Stimulated activated naive B cell treated with anti-CD40 and anti-IgM and Interleukin-4, amounts not matched to agents 10 μg/mL and 1 μg/mL and 100 μg/mL, for 72 hours (primary cell): ENCODE data around the gene PCGF1.

Experiments used
- ATAC-seq, 2 donors: fragments of 150-1000 bp; cut with Tn5 transposase; replicated peaks; 2 replicates each; pipeline ENCODE4 v1.10.0; 2021; ENCODE audit warnings: moderate library complexity in 1 of 2
- DNase-seq: peaks from one replicate; pipeline ENCODE4 v3.0.0; 2021
- H3K27ac Mint-ChIP-seq: one replicate; pipeline ENCODE4 v1.8.0; 2022; ENCODE audit warnings: mild to moderate bottlenecking, mixed read lengths
- H3K27me3 Mint-ChIP-seq, 2 donors: one replicate each; pipeline ENCODE4 v1.8.0; 2022; ENCODE audit warnings: mixed read lengths in 2 of 2
- H3K36me3 Mint-ChIP-seq, 2 donors: one replicate each; pipeline ENCODE4 v1.8.0; 2022; ENCODE audit warnings: mixed read lengths in 2 of 2, mild to moderate bottlenecking in 1 of 2
- H3K4me1 Mint-ChIP-seq, 2 donors: one replicate each; pipeline ENCODE4 v1.8.0; 2022; ENCODE audit warnings: mixed read lengths in 2 of 2, mild to moderate bottlenecking in 1 of 2
- H3K4me3 Mint-ChIP-seq, 2 donors: one replicate each; pipeline ENCODE4 v1.8.0; 2022; ENCODE audit warnings: mild to moderate bottlenecking in 2 of 2, mixed read lengths in 2 of 2, moderate library complexity in 1 of 2
- H3K9me3 Mint-ChIP-seq, 2 donors: one replicate each; pipeline ENCODE4 v1.8.0; 2022; ENCODE audit warnings: mixed read lengths in 2 of 2, mild to moderate bottlenecking in 1 of 2

The PCGF1 gene

GRCh38 chr2:74515981-74516633, 8.6 kb upstream of the PCGF1 start:
- H3K9me3 Mint-ChIP-seq = peaks cover 3 to 4% of the 10 kb centered on the region in 2 donors
- peaks cover 16 to 23% of the 10 kb centered on the region in 2 donors for H3K4me1 Mint-ChIP-seq
- peak; percentile 57 for DNase-seq
- peak overlapping the region; percentile 42 for H3K27ac Mint-ChIP-seq
- peaks cover 9 to 26% of the 10 kb centered on the region in 2 donors for H3K36me3 Mint-ChIP-seq
- peak overlapping the region; percentile 78 to 80 for H3K4me3 Mint-ChIP-seq
- peak; percentile 73 to 84 for ATAC-seq
- peaks cover 85 to 95% of the 10 kb centered on the region in 2 donors for H3K27me3 Mint-ChIP-seq

DNA sequence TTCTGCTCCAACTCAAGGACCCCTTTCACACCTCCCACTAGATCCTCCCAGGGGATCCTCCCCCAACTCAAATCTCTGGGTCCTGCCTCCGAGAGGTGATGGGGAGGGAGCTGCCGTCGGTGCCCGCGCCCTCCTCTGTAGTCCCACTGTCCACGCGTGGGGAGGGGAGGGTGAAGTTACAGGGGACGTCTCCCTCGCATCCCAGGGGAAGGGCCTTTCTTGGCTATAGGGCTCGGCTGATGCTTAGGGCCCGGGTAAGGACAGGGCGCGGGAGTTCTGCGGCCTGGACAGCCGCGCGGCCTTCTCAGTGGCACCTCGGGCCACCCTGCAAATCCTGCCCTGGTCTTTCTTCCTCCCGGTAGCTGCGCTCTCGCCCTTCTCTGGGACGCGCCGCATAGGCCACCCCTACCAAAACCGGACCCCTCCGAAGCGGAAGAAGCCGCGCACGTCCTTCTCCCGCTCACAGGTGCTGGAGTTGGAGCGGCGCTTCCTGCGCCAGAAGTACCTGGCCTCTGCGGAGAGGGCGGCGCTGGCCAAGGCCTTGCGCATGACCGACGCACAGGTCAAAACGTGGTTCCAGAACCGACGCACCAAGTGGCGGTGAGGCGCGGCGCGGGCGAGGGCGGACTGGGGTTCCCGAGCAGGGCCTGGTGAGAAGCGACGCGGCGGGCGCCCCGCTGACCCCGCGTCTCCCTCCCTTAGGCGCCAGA, 7.9 kb upstream of the PCGF1 start:
- peak overlapping the region; percentile 79 for H3K27ac Mint-ChIP-seq
- peaks cover 7 to 26% of the 10 kb centered on the region in 2 donors for H3K36me3 Mint-ChIP-seq
- DNase-seq = no peak
- peak overlapping the region; percentile 71 to 80 for H3K4me3 Mint-ChIP-seq
- H3K9me3 Mint-ChIP-seq = peaks cover 3 to 4% of the 10 kb centered on the region in 2 donors
- H3K4me1 Mint-ChIP-seq = peaks cover 16 to 23% of the 10 kb centered on the region in 2 donors
- peak in 1 of 2 donors; percentile 6 for ATAC-seq
- H3K27me3 Mint-ChIP-seq = peaks cover 83 to 98% of the 10 kb centered on the region in 2 donors

- no peak for DNase-seq
- Mint-ChIP-seq H3K27ac (peak within 1 kb of the TSS; percentile 79), H3K4me1 (peaks cover 16 to 26% of the 10 kb centered on the region in 2 donors), H3K9me3 (peaks cover 3 to 4% of the 10 kb centered on the region in 2 donors), H3K4me3 (peak within 1 kb of the TSS; percentile 71 to 80), H3K36me3 (peaks cover 6 to 19% of the 10 kb centered on the region in 2 donors), H3K27me3 (peaks cover 76 to 95% of the 10 kb centered on the region in 2 donors)
- ATAC-seq = peak; percentile 15 to 28
Measured at GRCh38 chr2:74514368-74515270, 7.1 kb upstream of the PCGF1 start, which contains the start of gene TLX2. TLX2 (plus strand) TSS chr2:74514450; CDS start chr2:74514807, 357 bp downstream.

GRCh38 chr2:74513605-74514367, 6.3 kb upstream of the PCGF1 start:
- peaks cover 3 to 4% of the 10 kb centered on the region in 2 donors for H3K9me3 Mint-ChIP-seq
- peaks cover 69 to 90% of the 10 kb centered on the region in 2 donors for H3K27me3 Mint-ChIP-seq
- H3K27ac Mint-ChIP-seq = peak overlapping the region; percentile 47
- DNase-seq (no peak), ATAC-seq (peak in 1 of 2 donors; percentile 18)
- peaks cover 16 to 28% of the 10 kb centered on the region in 2 donors for H3K4me1 Mint-ChIP-seq
- peak overlapping the region; percentile 56 to 63 for H3K4me3 Mint-ChIP-seq
- H3K36me3 Mint-ChIP-seq = peaks cover 6 to 16% of the 10 kb centered on the region in 2 donors

DNA sequence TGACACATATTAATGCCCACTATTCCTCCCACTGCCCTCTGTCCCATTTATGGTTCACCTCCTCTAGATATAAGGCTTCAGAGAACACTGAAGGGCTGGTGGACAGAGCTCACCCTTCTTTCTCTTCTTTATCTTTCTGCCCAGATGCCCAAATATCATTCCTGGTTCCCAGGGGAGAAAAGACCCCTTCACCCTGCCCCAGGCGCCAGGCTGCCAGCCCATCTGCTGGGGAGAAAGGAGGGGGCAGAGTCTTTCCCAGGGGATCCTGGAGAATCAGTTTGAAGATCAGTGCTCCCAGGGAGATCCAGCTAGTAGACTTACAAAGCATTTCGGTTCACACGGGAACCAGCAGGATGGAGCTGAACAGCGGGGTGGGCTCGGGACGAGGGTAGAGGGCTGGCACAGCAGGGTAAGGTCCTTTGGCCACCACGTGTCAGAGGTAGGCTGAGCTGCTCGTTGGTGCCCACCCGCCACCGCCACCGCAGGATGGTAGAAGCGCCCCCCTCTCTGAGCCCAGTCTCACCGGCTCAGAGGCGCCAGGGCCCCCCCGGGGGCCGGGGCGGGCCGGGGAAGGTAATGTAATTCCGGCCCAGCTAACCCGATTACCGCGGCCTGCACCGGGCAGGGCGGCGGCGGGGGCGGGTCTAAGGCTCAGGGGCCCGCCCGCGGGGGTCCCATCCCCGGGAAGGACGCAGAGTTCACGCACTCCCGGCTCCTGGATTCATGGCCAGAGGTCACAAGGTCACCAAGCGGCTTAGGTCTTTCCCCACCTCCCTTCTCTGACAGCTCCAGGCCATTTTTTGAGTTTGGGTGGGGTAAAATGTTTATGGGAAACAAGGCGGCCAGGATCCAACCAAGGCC, 5.5 kb upstream of the PCGF1 start:
- H3K36me3 Mint-ChIP-seq = peaks cover 6 to 15% of the 10 kb centered on the region in 2 donors
- H3K4me1 Mint-ChIP-seq = peaks cover 22 to 36% of the 10 kb centered on the region in 2 donors
- peaks cover 3 to 4% of the 10 kb centered on the region in 2 donors for H3K9me3 Mint-ChIP-seq
- H3K4me3 Mint-ChIP-seq = peak overlapping the region; percentile 56 to 63
- DNase-seq = no peak
- peaks cover 61 to 82% of the 10 kb centered on the region in 2 donors for H3K27me3 Mint-ChIP-seq
- H3K27ac Mint-ChIP-seq = peak overlapping the region; percentile 62
- no peak for ATAC-seq

GRCh38 chr2:74511104-74511989, 3.9 kb upstream of the PCGF1 start:
- DNase-seq (no peak), ATAC-seq (no peak)
- no peak overlapping the region for H3K27ac Mint-ChIP-seq
- H3K36me3 Mint-ChIP-seq = peaks cover 12 to 18% of the 10 kb centered on the region in 2 donors
- peaks cover 44 to 65% of the 10 kb centered on the region in 2 donors for H3K27me3 Mint-ChIP-seq
- peaks cover 25 to 42% of the 10 kb centered on the region in 2 donors for H3K4me1 Mint-ChIP-seq
- no peak overlapping the region for H3K4me3 Mint-ChIP-seq
- H3K9me3 Mint-ChIP-seq = peaks cover 0 to under 1% of the 10 kb centered on the region in 2 donors

DNA sequence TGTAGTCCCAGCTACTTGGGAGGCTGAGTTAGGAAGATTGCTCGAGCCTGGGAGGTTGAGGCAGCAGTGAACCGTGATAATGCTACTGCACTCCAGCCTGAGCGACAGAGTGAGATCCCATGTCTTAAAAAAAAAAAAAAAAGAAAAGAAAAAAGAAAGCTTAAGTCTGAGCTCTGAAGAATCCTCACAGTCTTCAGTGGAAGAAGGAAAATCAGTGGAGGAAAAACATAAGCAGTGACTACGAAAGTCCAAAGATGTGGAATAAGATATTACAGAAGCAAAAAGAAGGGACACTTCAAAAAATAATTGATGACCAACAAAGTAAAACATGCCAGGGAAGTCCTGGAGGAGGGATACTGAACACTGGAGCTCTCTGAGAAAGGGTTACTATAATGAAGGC, 2.8 kb upstream of the PCGF1 start:
- Mint-ChIP-seq H3K27ac (no peak overlapping the region), H3K27me3 (peaks cover 35 to 55% of the 10 kb centered on the region in 2 donors), H3K9me3 (no peaks in the 10 kb centered on the region), H3K4me1 (peaks cover 26 to 40% of the 10 kb centered on the region in 2 donors), H3K36me3 (peaks cover 19 to 23% of the 10 kb centered on the region in 2 donors), H3K4me3 (peak overlapping the region in 1 of 2 donors; percentile 23)
- no peak for DNase-seq
- no peak for ATAC-seq

- peaks cover 40 to 49% of the 10 kb centered on the region in 2 donors for H3K27me3 Mint-ChIP-seq
- H3K4me1 Mint-ChIP-seq = peaks cover 40 to 58% of the 10 kb centered on the region in 2 donors
Measured at GRCh38 chr2:74507926-74508520, 528 bp upstream of the PCGF1 start.

GRCh38 chr2:74505448-74506246, 1.8 kb downstream of the PCGF1 start:
- H3K4me3 Mint-ChIP-seq = peak overlapping the region; percentile 71 to 98
- no peak for DNase-seq
- H3K27ac Mint-ChIP-seq = no peak overlapping the region
- ATAC-seq = no peak
- H3K9me3 Mint-ChIP-seq = no peaks in the 10 kb centered on the region
- peaks cover 38 to 39% of the 10 kb centered on the region in 2 donors for H3K36me3 Mint-ChIP-seq
- H3K4me1 Mint-ChIP-seq = peaks cover 49 to 76% of the 10 kb centered on the region in 2 donors
- peaks cover 41 to 49% of the 10 kb centered on the region in 2 donors for H3K27me3 Mint-ChIP-seq

More at GRCh38 chr2:74507926-74508520, 528 bp upstream of the PCGF1 start:
- DNase-seq (no peak), ATAC-seq (peak; percentile 15 to 30)
- peak overlapping the region; percentile 98 to 99 for H3K4me3 Mint-ChIP-seq
- peaks cover 35 to 38% of the 10 kb centered on the region in 2 donors for H3K36me3 Mint-ChIP-seq
- H3K9me3 Mint-ChIP-seq = no peaks in the 10 kb centered on the region
- peak overlapping the region; percentile 100 for H3K27ac Mint-ChIP-seq

- H3K4me3 Mint-ChIP-seq = peak overlapping the region; percentile 63 to 71
- peaks cover 45 to 52% of the 10 kb centered on the region in 2 donors for H3K27me3 Mint-ChIP-seq
- H3K9me3 Mint-ChIP-seq = no peaks in the 10 kb centered on the region
- H3K27ac Mint-ChIP-seq = peak overlapping the region; percentile 43
- no peak for DNase-seq
- no peak for ATAC-seq
- peaks cover 53 to 79% of the 10 kb centered on the region in 2 donors for H3K4me1 Mint-ChIP-seq
- H3K36me3 Mint-ChIP-seq = peaks cover 39 to 44% of the 10 kb centered on the region in 2 donors
Measured at GRCh38 chr2:74504591-74504990, 2.9 kb downstream of the PCGF1 start.
